GM23248 (cell line): ENCODE measurements around the gene KIF13A.

ENCODE experiments used
- EZH2 ChIP-seq: fragments of 200-600 bp; sonication (generic); IDR thresholded peaks from 2 replicates; pipeline ENCODE4 v1.6.1; 2018; ENCODE audit warnings: antibody characterized with exemption, mild to moderate bottlenecking; ENCODE audit not compliant: insufficient read depth, poor library complexity, severe bottlenecking
- EZH2phosphoT487 ChIP-seq: fragments of 200-600 bp; sonication (generic); IDR thresholded peaks from 2 replicates; pipeline ENCODE4 v1.6.1; 2018; ENCODE audit warnings: antibody characterized with exemption, moderate library complexity, mild to moderate bottlenecking, low read depth; ENCODE audit not compliant: insufficient read depth

DNA sequence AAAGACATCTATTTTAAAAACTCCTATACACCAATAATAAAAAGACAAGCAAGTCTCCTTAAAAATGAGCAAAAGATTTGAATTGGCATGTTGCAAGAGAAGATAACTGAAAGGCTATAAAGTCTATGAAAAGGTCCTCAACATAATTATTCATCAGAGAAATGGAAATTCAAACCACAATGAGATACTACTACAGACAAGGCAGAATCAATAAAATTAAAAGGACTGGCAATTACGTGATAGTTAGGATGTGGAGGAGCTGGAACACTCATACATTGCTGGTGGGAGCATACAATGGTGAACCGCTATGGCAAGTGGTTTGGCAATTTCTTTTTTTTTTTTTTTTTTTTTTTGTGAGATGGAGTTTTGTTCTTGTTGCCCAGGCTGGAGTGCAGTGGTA is 43.8 kb upstream of the KIF13A start:
- no peak for TF ChIP-seq EZH2
- no peak for TF ChIP-seq EZH2phosphoT487
